Measurements from ENCODE around the gene ADAMTS3.

Gene ADAMTS3

GRCh38 chr4:72383439-72383838, 185.6 kb downstream of the ADAMTS3 start:
- H3K36me3 ChIP-seq (ENCODE audit: control insufficient read depth, insufficient read depth, low read length) = no peaks in the 10 kb centered on the region
- no peak overlapping the region for H3K23ac ChIP-seq (ENCODE audit: low read length)
- WGBS (ENCODE audit: extremely low coverage, insufficient coverage, low lambda C conversion rate) = no CpG with 5 or more reads among the region's 3 CpGs
- no peak overlapping the region for H2BK120ac ChIP-seq (ENCODE audit: low read depth, low read length)
- H4K5ac ChIP-seq (ENCODE audit: low read length) = no peak overlapping the region
- no peak overlapping the region for H3K9ac ChIP-seq (ENCODE audit: low read length)
- H3K4me3 ChIP-seq (ENCODE audit: low read length) = no peak overlapping the region
- H3K18ac ChIP-seq (ENCODE audit: low read length) = no peak overlapping the region
- no peak overlapping the region for H4K8ac ChIP-seq (ENCODE audit: low read depth, low read length)
- no peak overlapping the region for H2BK5ac ChIP-seq (ENCODE audit: low read length)
- no peaks in the 10 kb centered on the region for H3K27me3 ChIP-seq (ENCODE audit: insufficient read depth, low read length, poor library complexity)
- H3K4me2 ChIP-seq (ENCODE audit: low read length) = no peak overlapping the region
- no peak overlapping the region for H3K4ac ChIP-seq (ENCODE audit: low read depth, low read length)
- no peak overlapping the region for H2AK5ac ChIP-seq (ENCODE audit: low read length)
- no peak for DNase-seq
- no peaks in the 10 kb centered on the region for H3K79me1 ChIP-seq (ENCODE audit: low read length)
- no peaks in the 10 kb centered on the region for H3K4me1 ChIP-seq (ENCODE audit: control insufficient read depth, low read depth, low read length)
- no peak overlapping the region for H3K27ac ChIP-seq (ENCODE audit: low read depth, low read length)
- no peak overlapping the region for H3K56ac ChIP-seq (ENCODE audit: low read length)
- H2BK15ac ChIP-seq (replicated peaks; ENCODE audit: low read depth) = no peak overlapping the region
- H3K79me2 ChIP-seq (ENCODE audit: control insufficient read depth, insufficient read depth, low read length) = no peaks in the 10 kb centered on the region

DNA sequence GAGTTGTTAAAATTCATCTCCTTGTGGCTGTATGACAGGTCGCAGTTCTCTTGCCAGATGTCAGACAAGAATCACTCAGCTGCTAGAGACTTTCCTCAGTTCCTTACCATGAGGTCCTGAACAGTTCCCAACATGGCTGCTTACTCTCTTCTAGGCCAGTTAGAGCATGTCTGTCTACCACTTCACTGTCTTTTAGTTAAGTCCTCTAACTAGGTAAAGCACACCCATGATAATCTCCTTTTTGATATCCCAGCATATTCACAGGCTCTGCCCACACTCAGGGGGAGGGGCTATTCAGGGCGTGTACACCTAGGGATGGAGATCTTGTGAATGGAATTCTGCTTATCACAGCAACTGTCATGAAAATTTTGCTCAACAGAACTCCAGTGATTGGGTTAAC, 190.1 kb downstream of the ADAMTS3 start:
- Histone ChIP-seq H2BK120ac (ENCODE audit: low read depth, low read length) (no peak overlapping the region), H3K4me2 (ENCODE audit: low read length) (no peak overlapping the region)
- no CpG with 5 or more reads among the region's 2 CpGs for WGBS (ENCODE audit: extremely low coverage, insufficient coverage, low lambda C conversion rate)

GRCh38 chr4:72377491-72378194, 191.4 kb downstream of the ADAMTS3 start:
- no peak overlapping the region for H3K27ac ChIP-seq (ENCODE audit: low read depth, low read length)
- H4K8ac ChIP-seq (ENCODE audit: low read depth, low read length) = no peak overlapping the region
- no peak overlapping the region for H3K56ac ChIP-seq (ENCODE audit: low read length)

More for the DNA sequence above, 190.1 kb downstream of the ADAMTS3 start:
- no peak overlapping the region for H4K5ac ChIP-seq (ENCODE audit: low read length)
- H3K79me1 ChIP-seq (ENCODE audit: low read length) = no peaks in the 10 kb centered on the region
- no peaks in the 10 kb centered on the region for H3K79me2 ChIP-seq (ENCODE audit: control insufficient read depth, insufficient read depth, low read length)
- H3K4ac ChIP-seq (ENCODE audit: low read depth, low read length) = no peak overlapping the region
- H3K23ac ChIP-seq (ENCODE audit: low read length) = no peak overlapping the region
- H3K27ac ChIP-seq (ENCODE audit: low read depth, low read length) = no peak overlapping the region
- no peaks in the 10 kb centered on the region for H3K4me1 ChIP-seq (ENCODE audit: control insufficient read depth, low read depth, low read length)
- no peak overlapping the region for H2BK15ac ChIP-seq (replicated peaks; ENCODE audit: low read depth)
- DNase-seq = no peak
- H3K36me3 ChIP-seq (ENCODE audit: control insufficient read depth, insufficient read depth, low read length) = no peaks in the 10 kb centered on the region
- H3K18ac ChIP-seq (ENCODE audit: low read length) = no peak overlapping the region
- H3K56ac ChIP-seq (ENCODE audit: low read length) = no peak overlapping the region
- no peak overlapping the region for H3K4me3 ChIP-seq (ENCODE audit: low read length)
- H3K9ac ChIP-seq (ENCODE audit: low read length) = no peak overlapping the region
- no peak overlapping the region for H2AK5ac ChIP-seq (ENCODE audit: low read length)
- no peak overlapping the region for H4K8ac ChIP-seq (ENCODE audit: low read depth, low read length)
- no peaks in the 10 kb centered on the region for H3K27me3 ChIP-seq (ENCODE audit: insufficient read depth, low read length, poor library complexity)
- no peak overlapping the region for H2BK5ac ChIP-seq (ENCODE audit: low read length)

DNA sequence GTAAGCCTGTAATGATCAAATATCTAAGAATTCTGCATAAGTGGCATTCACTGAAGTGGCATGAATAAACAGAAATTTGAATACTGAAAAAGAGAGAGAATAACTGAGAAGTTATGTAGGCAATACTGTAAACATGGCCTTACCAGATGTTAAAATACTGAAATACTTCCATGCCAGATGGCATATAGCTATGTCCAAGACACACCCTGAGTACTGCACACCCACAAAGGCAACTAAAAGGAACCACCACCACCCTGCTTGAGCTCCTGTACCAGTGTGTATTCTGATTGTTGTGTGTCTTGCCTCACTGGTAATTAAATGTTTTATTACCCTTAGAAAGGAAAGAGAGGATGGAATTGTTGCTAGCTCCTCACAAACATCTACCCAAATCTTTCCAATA, 192.1 kb downstream of the ADAMTS3 start:
- Histone ChIP-seq H3K4me2 (ENCODE audit: low read length) (no peak overlapping the region), H3K27ac (ENCODE audit: low read depth, low read length) (no peak overlapping the region), H3K36me3 (ENCODE audit: control insufficient read depth, insufficient read depth, low read length) (no peaks in the 10 kb centered on the region), H3K4me3 (ENCODE audit: low read length) (no peak overlapping the region), H2BK5ac (ENCODE audit: low read length) (no peak overlapping the region), H3K4me1 (ENCODE audit: control insufficient read depth, low read depth, low read length) (no peaks in the 10 kb centered on the region), H2AK5ac (ENCODE audit: low read length) (no peak overlapping the region), H3K79me2 (ENCODE audit: control insufficient read depth, insufficient read depth, low read length) (no peaks in the 10 kb centered on the region), H2BK15ac (replicated peaks; ENCODE audit: low read depth) (no peak overlapping the region), H3K18ac (ENCODE audit: low read length) (no peak overlapping the region), H3K9ac (ENCODE audit: low read length) (no peak overlapping the region), H4K8ac (ENCODE audit: low read depth, low read length) (no peak overlapping the region), H3K56ac (ENCODE audit: low read length) (no peak overlapping the region), H3K23ac (ENCODE audit: low read length) (no peak overlapping the region), H3K27me3 (ENCODE audit: insufficient read depth, low read length, poor library complexity) (no peaks in the 10 kb centered on the region), H4K5ac (ENCODE audit: low read length) (no peak overlapping the region), H3K4ac (ENCODE audit: low read depth, low read length) (no peak overlapping the region), H3K79me1 (ENCODE audit: low read length) (no peaks in the 10 kb centered on the region), H2BK120ac (ENCODE audit: low read depth, low read length) (no peak overlapping the region)
- DNase-seq = no peak

More at GRCh38 chr4:72377491-72378194, 191.4 kb downstream of the ADAMTS3 start:
- no peak overlapping the region for H3K9ac ChIP-seq (ENCODE audit: low read length)
- no peak overlapping the region for H3K4ac ChIP-seq (ENCODE audit: low read depth, low read length)
- H2BK5ac ChIP-seq (ENCODE audit: low read length) = no peak overlapping the region
- no peak overlapping the region for H2BK15ac ChIP-seq (replicated peaks; ENCODE audit: low read depth)
- no peaks in the 10 kb centered on the region for H3K27me3 ChIP-seq (ENCODE audit: insufficient read depth, low read length, poor library complexity)
- H3K4me3 ChIP-seq (ENCODE audit: low read length) = no peak overlapping the region
- DNase-seq = no peak
- H3K79me2 ChIP-seq (ENCODE audit: control insufficient read depth, insufficient read depth, low read length) = no peaks in the 10 kb centered on the region
- no peaks in the 10 kb centered on the region for H3K4me1 ChIP-seq (ENCODE audit: control insufficient read depth, low read depth, low read length)
- H2AK5ac ChIP-seq (ENCODE audit: low read length) = no peak overlapping the region
- H3K79me1 ChIP-seq (ENCODE audit: low read length) = no peaks in the 10 kb centered on the region
- no peak overlapping the region for H3K23ac ChIP-seq (ENCODE audit: low read length)
- no peak overlapping the region for H3K4me2 ChIP-seq (ENCODE audit: low read length)
- no peak overlapping the region for H2BK120ac ChIP-seq (ENCODE audit: low read depth, low read length)
- H4K5ac ChIP-seq (ENCODE audit: low read length) = no peak overlapping the region
- no peaks in the 10 kb centered on the region for H3K36me3 ChIP-seq (ENCODE audit: control insufficient read depth, insufficient read depth, low read length)
- H3K18ac ChIP-seq (ENCODE audit: low read length) = no peak overlapping the region
- WGBS (ENCODE audit: extremely low coverage, insufficient coverage, low lambda C conversion rate) = 100% methylated on average over 1 of the region's 5 CpGs

DNA sequence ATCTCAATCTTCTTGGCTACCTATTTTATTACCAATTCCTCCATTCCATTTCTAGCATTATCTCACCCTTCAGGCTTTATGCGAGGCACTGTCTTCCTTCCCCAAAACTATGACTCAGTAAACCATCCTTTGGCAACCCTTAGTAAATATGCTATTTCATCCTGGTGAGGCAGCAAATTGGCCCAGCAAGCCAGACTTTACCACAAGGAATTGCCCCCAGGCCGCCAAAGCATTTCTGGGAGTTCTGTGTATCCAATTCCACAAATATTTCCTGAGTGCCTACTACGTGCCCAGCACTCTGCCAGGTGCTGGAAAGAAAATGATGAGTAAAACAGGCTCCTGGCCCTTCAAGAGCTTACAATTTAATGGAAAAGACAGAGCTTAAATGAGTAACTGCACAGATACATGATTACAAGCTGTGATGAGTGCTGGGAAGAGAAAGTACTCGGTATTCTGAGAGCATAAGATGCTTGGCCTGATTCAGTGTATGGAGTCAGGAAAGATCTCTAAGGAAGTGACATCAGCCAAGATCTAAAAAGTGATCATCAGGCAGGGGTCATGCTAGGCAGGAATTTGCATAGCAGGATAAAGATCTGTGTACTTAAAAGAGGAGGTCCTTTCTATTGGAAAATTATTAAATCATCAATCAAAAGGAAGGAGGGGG, 193.8 kb downstream of the ADAMTS3 start:
- Histone ChIP-seq H3K4me1 (ENCODE audit: control insufficient read depth, low read depth, low read length) (no peaks in the 10 kb centered on the region), H3K4ac (ENCODE audit: low read depth, low read length) (no peak overlapping the region), H3K9ac (ENCODE audit: low read length) (no peak overlapping the region), H3K18ac (ENCODE audit: low read length) (no peak overlapping the region), H3K27me3 (ENCODE audit: insufficient read depth, low read length, poor library complexity) (no peaks in the 10 kb centered on the region), H4K8ac (ENCODE audit: low read depth, low read length) (no peak overlapping the region), H2AK5ac (ENCODE audit: low read length) (no peak overlapping the region), H2BK120ac (ENCODE audit: low read depth, low read length) (no peak overlapping the region), H3K79me1 (ENCODE audit: low read length) (no peaks in the 10 kb centered on the region), H2BK15ac (replicated peaks; ENCODE audit: low read depth) (no peak overlapping the region), H3K4me2 (ENCODE audit: low read length) (no peak overlapping the region), H3K79me2 (ENCODE audit: control insufficient read depth, insufficient read depth, low read length) (no peaks in the 10 kb centered on the region), H3K27ac (ENCODE audit: low read depth, low read length) (no peak overlapping the region), H2BK5ac (ENCODE audit: low read length) (no peak overlapping the region), H4K5ac (ENCODE audit: low read length) (no peak overlapping the region), H3K23ac (ENCODE audit: low read length) (no peak overlapping the region), H3K36me3 (ENCODE audit: control insufficient read depth, insufficient read depth, low read length) (no peaks in the 10 kb centered on the region), H3K56ac (ENCODE audit: low read length) (no peak overlapping the region), H3K4me3 (ENCODE audit: low read length) (no peak overlapping the region)
- no CpG with 5 or more reads among the region's 4 CpGs for WGBS (ENCODE audit: extremely low coverage, insufficient coverage, low lambda C conversion rate)
- DNase-seq = peak; percentile 76

GRCh38 chr4:72374159-72374558, 194.9 kb downstream of the ADAMTS3 start:
- no peak overlapping the region for H3K23ac ChIP-seq (ENCODE audit: low read length)
- DNase-seq = no peak
- no peak overlapping the region for H3K4me3 ChIP-seq (ENCODE audit: low read length)
- WGBS (ENCODE audit: extremely low coverage, insufficient coverage, low lambda C conversion rate) = no CpG with 5 or more reads among the region's 1 CpG
- no peak overlapping the region for H2BK5ac ChIP-seq (ENCODE audit: low read length)
- H3K18ac ChIP-seq (ENCODE audit: low read length) = no peak overlapping the region
- H3K4ac ChIP-seq (ENCODE audit: low read depth, low read length) = no peak overlapping the region
- H3K79me2 ChIP-seq (ENCODE audit: control insufficient read depth, insufficient read depth, low read length) = no peaks in the 10 kb centered on the region
- no peaks in the 10 kb centered on the region for H3K4me1 ChIP-seq (ENCODE audit: control insufficient read depth, low read depth, low read length)
- no peak overlapping the region for H3K56ac ChIP-seq (ENCODE audit: low read length)
- no peak overlapping the region for H4K8ac ChIP-seq (ENCODE audit: low read depth, low read length)
- no peak overlapping the region for H3K9ac ChIP-seq (ENCODE audit: low read length)
- no peaks in the 10 kb centered on the region for H3K36me3 ChIP-seq (ENCODE audit: control insufficient read depth, insufficient read depth, low read length)
- H3K27ac ChIP-seq (ENCODE audit: low read depth, low read length) = no peak overlapping the region
- H2BK120ac ChIP-seq (ENCODE audit: low read depth, low read length) = no peak overlapping the region
- H2AK5ac ChIP-seq (ENCODE audit: low read length) = no peak overlapping the region
- H3K4me2 ChIP-seq (ENCODE audit: low read length) = no peak overlapping the region
- H3K27me3 ChIP-seq (ENCODE audit: insufficient read depth, low read length, poor library complexity) = no peaks in the 10 kb centered on the region
- H2BK15ac ChIP-seq (replicated peaks; ENCODE audit: low read depth) = no peak overlapping the region
- no peaks in the 10 kb centered on the region for H3K79me1 ChIP-seq (ENCODE audit: low read length)
- H4K5ac ChIP-seq (ENCODE audit: low read length) = no peak overlapping the region
